Eye (tissue), 1 donor: ENCODE data around the gene AUH.
"Not testable (repeated sequence)": the region's sequence is repeated elsewhere in the genome, so short reads cannot be mapped to it uniquely, and the experiment has no call there.

Source experiments
- DNase-seq: peaks from one replicate; pipeline ENCODE4 v3.0.0-alpha.2; 2015

The AUH gene

DNA sequence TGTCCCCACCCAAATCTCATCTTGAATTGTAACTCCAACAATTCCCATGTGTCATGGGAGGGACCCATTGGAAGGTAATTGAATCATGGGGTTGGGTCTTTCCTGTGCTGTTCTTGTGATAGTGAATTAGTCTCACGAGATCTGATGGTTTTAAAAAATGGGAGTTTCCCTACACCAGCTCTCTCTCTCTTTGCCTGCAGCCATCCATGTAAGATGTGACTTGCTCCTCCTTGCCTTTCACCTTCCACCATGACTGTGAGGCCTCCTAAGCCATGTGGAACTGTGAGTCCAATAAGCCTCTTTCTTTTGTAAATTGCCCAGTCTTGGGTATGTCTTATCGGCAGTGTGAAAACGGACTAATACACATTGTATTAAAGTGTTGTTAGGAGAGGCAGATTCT lies 16.3 kb upstream of the AUH start:
- not testable (repeated sequence) for DNase-seq

DNA sequence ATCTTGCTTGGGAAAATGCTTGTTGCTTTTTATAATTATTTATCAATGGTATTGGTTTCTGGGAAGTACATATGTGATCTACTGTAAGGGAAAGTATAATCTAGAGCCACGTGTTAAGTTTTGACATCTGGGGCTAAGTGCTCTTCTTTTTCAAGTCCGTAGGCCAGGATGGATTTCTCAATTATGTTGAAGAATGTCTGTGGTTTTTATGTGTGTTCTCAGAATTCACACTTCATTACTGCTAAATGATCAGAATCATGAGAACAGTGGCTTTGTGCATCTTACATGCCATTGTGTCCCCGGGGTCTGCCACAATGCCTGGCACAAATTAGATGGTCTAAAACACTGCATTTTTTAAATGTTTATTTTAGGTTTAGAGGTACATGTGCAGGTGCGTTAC lies 14.5 kb upstream of the AUH start:
- no peak for DNase-seq

DNA sequence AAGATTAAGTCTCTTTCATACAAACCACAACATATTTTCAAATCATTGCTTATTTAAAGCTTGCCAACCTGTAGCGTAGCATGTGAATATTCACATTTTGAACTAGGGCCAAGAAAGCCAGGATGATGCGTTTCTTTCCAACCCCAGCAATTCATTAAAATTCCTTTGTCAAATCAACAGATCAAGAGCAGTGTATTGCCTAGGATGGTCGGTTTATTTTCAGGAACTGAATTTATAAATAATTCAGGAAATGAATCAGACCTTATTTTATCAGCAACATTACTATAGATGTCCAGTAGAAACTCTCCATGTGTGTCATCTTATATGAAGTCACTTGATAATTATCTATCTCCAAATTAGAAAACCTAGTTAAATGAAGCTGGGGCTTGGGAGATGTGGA lies 13.2 kb upstream of the AUH start:
- DNase-seq = no peak

DNA sequence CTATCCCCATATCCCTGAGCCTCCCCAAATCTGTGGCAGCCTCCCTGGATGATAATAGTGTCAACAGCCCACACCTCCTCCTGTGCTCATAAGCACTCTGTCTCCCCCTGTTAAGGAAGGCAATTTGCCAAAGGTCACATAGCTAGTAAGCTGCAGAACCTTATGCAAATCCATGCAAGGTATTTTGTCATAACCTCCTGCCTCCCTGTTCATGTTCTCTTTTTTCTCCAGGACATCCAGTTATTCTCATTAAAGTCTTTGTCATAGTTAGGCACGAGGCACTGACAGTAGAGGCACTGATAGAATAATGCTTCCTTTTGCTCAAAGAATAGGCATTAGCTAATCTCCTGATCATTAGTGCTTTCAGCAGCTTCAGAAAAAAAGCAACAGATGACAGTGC lies 10.2 kb upstream of the AUH start:
- peak; percentile 37 for DNase-seq

DNA sequence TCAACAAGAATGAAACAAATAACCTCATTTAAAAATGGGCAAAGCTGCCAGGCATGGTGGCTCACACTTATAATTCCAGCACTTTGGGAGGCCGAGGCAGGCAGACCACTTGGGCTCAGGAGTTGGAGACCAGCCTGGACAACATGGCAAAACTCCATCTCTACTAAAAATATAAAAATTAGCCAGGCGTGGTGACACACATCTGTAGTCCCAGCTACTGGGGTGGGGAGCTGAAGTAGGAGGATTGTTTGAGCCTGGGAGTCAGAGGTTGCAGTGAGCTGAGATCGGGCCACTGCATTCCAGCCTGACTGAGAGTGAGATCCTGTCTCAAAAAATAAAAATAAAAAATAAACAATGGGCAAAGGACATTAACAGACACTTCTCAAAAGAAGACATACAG lies 8.3 kb upstream of the AUH start:
- DNase-seq = not testable (repeated sequence)

DNA sequence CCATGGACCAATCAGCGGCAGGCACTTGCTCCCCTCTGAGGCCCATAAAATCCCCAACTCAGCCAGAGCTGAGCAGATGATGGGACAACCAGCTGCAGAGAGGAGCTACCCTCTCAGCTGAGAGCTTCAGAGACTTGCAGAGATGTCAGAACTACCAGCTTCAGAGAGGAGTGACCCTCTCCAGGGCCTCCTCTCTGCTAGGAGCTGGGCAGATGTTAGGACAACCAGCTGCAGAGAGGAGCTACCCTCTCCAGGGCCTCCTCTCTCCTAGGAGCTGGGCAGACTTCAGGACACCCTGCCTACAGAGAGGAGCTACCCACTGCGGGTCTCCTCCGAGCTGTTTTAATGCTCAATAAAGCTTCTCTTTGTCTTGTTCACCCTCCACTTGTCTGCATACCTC lies 3.0 kb upstream of the AUH start:
- DNase-seq = no peak

DNA sequence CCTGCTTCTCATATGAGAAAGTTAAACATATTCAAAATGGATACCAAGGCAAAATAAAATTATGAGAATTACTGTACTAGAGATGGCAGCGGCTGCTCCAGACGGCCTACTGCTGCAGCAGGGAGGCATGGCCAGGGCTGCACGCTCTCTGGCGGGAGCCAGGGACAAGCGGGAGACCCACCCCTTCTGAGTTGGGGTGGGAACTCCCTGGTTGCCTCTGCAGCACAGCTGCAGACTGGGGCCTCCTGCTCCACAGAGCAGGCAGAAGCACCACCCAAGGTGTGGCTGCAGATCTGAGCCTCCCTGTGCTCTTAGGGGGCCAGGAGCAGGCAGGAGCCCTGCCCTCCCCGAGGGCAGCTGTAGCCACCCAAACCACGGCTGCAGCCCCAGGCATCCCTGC lies 2.3 kb upstream of the AUH start:
- no peak for DNase-seq

DNA sequence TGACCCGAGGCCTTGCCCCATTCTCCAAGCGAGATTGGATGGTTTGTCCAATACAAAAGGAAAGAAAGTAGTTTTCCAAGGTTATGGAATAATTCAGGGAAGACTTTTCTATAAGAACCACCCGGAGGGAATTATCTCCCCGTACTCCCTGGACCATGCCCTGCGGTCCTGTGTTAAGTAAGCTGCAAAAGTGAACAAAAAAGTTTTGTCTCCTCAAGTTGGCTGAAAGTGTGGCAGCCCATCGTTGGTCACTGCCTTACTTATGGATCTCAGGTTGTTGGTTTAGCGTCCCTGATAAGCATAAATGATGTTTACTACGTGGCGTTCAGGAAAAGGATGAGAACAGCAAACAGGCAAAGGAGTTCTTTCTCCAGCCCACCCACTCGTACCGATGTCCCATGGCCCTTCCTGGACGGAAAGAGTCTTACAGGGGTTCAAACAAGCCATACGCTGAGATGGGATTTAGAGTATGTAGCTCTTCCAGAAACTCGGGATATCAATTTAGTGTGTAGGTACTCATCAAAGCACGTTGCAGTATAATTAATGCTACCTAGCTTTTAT lies 413 bp upstream of the AUH start:
- no peak for DNase-seq

DNA sequence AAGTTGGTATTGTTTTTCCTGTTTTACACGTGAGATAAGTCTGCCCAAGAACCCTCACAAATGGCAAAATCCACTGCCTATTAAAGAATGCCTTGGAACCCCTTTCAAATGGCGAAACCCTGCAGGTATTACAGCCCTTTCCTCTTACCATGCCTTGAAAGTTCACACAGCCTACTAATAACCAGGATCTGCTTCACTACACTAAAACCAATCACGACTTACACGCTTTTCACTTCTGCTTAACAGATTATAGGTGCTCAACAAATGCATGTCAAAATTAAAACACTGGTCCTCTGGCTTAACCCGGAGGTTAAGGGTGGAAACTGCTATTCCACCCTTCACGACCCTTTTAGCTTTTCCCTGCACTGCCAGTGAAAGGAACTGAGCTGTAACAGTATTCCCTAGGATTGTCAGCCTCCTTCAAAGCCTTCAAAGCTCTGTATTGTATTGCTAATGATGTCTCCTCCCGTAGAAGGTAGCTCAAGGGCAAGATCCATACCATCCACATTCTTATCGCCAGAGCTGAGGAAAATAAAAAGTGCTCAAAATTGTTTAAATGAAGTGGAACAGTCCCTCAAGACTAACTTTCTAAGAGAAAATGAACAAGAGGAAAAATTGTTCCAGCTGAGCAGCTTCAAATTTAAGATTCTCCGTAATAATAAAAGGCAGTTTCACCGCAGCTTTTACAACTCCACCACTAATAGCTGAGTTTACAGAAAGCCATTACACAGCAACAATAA lies 997 bp downstream of the AUH start:
- peak; percentile 82 for DNase-seq

DNA sequence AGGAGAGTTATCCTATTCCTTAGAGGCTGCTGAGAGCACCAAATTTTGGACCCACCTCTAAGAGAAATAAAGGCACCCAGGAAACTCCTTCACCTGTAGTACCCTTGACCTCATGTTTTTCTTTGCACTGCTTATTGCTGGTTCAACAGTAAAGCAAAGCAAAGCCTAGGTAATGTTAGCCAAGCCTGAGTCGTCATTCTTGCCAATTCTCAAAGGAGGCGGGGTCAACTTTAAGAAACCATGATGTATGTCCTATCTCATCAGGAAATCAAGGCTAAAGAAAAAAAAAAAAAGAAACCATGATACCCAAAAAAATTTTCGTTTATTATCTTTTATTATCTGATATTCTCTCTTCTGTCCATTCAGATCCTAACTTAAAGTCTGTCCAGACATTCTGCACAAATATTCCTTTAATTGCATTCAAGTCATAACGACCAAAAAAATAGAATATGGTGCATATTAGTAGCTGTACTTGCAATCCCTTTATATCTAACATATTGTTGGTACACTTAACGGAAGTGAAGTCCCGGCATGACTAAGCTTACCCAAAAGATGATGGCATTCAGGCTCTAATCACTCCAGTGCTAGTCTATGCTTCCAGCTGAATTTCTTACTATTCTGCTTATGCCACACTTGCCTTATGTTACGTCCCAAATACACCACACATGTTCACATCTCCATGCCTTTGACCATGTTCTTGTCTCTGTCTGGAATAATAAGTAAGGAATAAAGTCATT lies 1.8 kb downstream of the AUH start:
- peak; percentile 14 for DNase-seq

DNA sequence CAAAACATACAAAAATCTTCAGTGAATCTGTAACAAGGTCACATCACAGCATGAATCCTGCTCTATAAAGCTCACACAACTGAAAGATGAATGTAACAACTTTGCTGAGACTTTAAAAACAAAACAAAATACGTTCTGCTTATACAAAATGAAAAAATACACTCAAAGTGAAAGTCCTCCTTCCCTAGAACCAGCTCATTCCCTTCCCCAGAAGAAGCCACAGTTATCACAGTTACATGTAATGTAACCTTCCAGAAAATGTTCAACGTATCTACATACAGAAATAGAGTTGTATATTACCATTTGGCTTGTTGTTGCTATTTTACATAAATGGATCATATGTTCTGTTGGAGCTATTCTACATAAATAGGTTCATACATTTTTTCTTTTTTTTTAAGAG lies 2.6 kb downstream of the AUH start:
- no peak for DNase-seq

DNA sequence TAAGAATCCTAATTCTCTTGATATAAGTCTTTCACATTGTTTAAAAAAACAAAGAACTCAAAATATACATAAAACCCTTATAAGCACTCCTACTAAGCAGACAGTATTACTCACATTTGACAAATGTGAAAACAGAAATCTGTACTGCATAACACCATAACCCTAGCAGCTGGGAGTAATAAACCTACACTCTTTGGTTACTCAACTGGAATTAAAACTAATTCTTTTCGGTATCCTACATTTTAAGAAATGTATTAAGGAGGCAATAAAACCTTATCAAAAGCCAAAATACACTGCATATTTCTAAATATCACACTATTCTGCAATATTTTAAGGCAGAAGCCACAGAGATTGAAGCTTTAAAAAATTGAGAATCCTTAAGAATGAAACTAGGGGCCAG lies 6.8 kb downstream of the AUH start:
- DNase-seq = no peak

DNA sequence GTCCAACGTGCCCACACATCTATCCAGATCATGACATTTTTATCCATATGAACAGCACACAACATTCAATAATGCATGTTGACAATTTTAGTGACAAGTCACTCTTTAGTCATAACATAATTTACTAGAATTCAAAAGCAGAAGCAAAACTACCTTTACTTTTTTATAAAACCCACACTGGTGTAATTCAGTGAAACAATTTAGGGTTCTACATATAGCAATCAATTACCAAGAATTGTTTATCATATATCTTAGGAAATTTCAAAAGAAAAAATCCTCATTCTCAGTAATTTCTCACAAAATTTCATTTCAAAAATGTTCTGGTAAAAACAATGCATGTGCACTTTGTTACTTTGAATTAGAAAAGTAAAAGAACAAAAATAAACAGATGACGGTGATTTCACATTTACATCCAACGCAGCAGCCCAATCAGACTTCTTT lies 12.6 kb downstream of the AUH start:
- DNase-seq = no peak

DNA sequence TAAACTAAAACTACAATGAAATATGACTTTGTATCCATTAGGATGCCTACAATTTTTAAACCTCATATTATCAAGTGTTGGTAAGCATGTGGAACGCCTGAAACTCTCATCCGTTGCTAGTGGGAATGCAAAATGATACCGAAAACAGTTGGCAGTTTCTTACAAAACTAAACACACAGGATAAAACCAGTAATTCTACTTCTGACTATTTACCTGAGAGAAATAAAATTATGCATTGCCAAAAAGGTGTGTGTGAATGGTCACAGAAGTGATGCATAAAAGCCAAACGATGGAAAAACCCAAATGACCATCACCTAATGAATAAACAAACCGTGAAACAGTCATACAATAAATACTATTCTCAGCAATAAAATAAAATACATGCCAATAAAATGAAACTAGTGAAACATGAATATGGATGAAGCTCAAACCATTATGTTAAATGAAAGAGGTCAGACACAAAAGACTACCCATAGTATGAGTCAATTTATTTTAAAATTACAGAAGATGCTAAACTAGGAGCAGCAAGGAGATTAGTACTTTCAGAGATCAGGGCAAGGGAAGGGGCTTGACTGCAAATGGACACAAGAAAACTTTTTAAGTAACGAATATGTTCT lies 13.4 kb downstream of the AUH start:
- no peak for DNase-seq

DNA sequence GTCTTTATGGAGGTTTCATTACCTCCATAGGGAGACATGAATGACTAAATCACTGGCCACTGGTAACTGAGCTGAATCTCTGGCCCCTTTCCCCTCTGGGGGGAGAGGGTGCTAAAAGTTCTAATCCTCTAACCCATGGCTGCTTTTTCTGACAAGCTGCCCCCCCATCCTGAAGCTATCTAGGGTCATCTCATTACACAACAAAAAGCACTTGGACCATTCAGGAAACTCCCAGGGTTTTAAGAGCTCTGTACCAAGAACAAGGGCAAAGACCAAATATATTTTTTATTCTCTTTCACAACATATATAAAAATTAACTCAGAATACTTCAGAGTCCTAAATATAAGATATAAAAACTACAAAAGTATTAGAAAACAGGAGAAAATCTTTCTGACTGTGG lies 14.3 kb downstream of the AUH start:
- no peak for DNase-seq

DNA sequence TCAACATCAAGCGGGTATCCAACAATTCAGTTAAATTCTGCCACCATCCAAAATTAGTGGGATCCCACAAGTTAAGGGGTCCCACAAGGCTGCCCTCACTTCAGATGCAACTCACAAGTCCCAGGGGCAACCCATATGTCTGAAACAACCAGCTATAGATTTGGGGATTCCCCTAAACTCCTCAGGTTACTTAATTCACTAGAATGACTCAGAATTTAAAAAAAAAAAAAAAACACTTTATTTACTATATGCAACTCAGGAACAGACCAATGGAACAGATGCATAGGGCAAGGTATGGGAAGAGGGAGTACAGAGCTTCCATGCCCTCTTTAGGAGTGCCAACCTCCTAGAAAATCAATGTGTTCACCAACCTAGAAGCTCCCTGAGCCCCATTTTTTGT lies 15.1 kb downstream of the AUH start:
- no peak for DNase-seq

DNA sequence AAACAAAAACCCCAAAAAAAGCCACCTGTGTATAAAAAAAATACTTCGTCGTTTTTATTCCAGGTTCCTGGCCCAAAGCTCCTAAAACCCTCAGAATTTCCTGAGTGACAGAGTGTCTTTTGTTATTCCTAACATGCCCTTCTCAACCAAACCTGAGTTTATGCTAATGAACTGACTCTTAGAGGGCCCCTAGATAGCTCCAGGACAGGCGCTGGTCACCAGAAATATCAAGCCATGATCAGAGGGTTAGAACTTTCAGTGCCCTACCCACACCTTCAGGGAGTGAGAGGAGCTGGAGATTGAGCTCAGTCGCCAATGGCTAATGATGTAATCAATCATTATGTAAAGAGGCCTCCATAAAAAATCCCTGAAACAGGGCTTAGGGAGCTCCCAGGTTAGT lies 15.7 kb downstream of the AUH start:
- DNase-seq = no peak

DNA sequence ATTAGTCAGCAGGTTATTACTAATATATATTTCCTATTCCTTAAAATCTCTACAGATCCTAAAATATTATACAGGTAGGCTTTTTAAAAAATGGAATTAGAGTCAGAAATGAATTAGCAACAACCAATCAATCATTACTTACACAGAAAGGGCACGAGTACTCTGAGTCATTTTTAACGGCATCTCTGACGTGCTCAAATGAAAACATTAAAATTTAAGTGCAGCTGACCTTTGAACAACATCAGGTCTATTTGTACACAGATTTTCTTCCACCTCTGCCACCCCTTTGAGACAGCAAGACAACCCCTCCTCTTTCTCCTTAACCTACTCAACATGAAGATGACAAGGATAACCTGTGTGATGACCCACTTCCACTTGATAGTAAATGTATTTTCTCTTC lies 19.1 kb downstream of the AUH start:
- no peak for DNase-seq

DNA sequence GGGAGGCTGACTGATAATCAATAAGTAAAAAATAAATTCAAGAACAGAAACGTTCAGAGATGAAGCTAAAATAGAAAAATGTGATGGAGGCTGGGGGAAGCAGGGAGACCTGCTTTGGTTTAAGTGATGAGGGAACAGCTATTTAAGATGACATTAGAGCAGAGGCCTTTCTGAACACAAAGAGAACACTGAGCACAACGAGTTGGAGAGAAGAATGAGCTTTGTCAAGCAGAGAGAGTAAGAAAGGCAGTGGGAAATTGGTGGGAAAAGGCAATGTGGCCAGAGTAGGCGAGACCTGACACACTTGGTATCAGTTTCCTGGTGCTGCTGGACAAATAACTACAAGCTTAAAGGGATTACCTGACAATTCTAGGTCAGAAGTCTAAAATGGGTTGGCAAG lies 20.0 kb downstream of the AUH start:
- no peak for DNase-seq

DNA sequence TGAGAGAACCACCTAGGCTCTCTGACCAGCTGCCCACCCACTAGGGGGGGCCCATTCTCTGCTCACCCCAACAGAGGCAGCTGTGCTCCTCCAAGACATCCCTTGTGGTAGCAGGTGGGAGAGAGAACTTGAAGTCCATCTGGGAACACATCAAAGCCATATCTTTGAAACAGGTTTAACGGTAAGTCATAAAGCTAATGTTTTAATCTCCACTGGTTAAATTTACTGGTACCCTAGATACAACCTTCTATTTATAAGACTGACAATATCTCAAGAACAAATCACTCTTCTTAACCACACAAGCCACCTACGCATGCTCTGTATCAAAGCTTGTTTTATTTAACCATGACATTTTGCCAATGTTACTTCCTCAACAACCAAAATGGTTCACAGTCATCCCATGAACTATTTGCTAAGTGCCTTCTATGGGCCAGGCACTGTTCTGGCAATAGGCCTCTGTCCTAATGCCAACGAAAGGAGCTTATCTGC lies 20.4 kb downstream of the AUH start:
- DNase-seq = no peak

DNA sequence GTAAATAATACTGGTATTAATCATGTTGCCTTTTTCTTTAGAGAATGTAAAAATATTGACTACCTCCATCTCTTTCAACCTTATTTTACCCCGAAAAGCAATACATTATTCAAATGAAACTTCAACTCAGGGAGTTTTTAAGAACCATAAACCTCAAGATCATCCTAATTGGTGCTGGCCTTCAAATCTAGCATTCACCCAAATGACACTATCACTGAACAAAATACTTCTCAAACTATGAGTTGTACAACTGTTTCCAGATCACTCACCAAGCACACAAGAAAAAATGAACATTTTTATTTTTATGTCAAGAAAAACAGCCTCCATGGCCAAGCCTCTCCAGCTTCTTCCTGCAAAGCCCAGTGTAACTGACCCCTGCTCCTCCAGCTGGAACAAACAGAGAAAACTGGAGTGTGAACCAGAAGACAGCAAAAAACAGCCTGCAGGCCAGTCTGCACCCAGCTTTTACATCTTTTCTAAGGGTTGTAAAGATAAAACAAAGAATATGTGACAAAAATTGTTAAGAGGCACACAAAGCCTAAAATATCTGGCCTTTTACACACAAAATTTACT lies 21.2 kb downstream of the AUH start:
- DNase-seq = no peak

DNA sequence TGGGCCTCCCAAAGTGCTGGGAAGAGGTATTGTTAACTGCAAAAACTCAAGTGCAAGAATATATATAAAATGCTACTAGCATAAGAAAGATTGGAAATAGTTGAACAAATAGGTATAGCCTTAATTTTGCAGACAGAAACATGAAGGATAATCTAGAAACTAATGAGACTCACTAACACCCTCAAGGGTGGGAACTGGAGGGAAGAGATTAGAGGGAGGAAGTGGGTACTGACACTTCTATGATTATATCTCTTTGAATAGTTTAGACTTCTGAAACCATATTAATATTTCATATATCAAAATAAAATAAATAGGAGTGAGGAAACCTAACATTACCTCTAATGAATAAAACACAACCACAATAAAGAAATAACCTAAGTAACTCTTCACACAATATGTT lies 23.0 kb downstream of the AUH start:
- no peak for DNase-seq

DNA sequence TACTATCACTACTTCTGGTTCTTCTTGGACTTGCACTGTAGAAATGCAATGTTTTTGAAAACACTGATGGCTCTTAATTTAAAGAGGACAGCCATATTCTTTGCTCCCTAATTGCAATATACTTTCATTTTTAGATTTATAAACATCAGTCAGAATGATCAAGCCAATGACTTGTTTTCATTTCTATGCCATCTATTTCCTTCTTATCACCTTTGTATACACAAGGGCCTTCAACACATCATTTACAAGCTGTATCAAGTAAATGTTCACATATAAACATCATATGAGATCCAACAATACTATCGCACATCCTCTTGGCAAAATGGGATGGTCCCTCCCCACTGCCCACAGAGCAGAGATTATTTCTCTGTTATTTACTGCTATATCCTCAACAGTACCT lies 24.9 kb downstream of the AUH start:
- DNase-seq = no peak
